Keratinocyte (primary cell): ENCODE results near the gene OGFOD3. TPM values are rescaled to one million over a fixed set of nuclear protein-coding genes. Genes with fewer than 3 reads are reported as not detected.

Experiments used
- DNase-seq: peaks from one replicate; pipeline ENCODE4 v3.0.0-alpha.2; 2011; ENCODE audit warnings: low read depth, missing footprints, low spot score
- FAIRE-seq: peaks from 2 replicates; lab custom pipeline; 2011; peaks lifted over from hg19 to GRCh38; lab: Jason Lieb, UNC
- H2AFZ ChIP-seq: 2 replicates; pipeline ENCODE4 v1.6.0; 2012; ENCODE audit warnings: low read length, control low read depth, inconsistent platforms; ENCODE audit not compliant: control insufficient read depth
- H3K27ac ChIP-seq: 2 replicates; pipeline ENCODE4 v1.5.1; 2011; ENCODE audit warnings: low read length; ENCODE audit not compliant: control insufficient read depth, insufficient read depth
- H3K27me3 ChIP-seq: 3 replicates; pipeline ENCODE4 v1.6.0; 2011; ENCODE audit warnings: low read length; ENCODE audit not compliant: control insufficient read depth, insufficient read depth; ENCODE audit errors: extremely low read depth
- H3K36me3 ChIP-seq, 2 experiments: 2 replicates in 1 of 2; 3 replicates in 1 of 2; pipeline ENCODE4 v1.5.1; 2011; ENCODE audit warnings: low read length in 2 of 2, mild to moderate bottlenecking in 1 of 2; ENCODE audit not compliant: control insufficient read depth in 2 of 2, insufficient read depth in 2 of 2; ENCODE audit errors: extremely low read depth in 1 of 2
- H3K4me1 ChIP-seq: 3 replicates; pipeline ENCODE4 v1.5.1; 2011; ENCODE audit warnings: low read length; ENCODE audit not compliant: control insufficient read depth, insufficient read depth; ENCODE audit errors: extremely low read depth
- H3K4me2 ChIP-seq: 3 replicates; pipeline ENCODE4 v1.6.0; 2011; ENCODE audit warnings: low read depth, low read length; ENCODE audit not compliant: control insufficient read depth, insufficient read depth; ENCODE audit errors: extremely low read depth
- H3K4me3 ChIP-seq, 3 experiments: fragments of 200-600 bp in 1 of 3; sonication (generic) in 1 of 3; 2 replicates in 2 of 3; 3 replicates in 1 of 3; pipeline ENCODE4 v1.5.1; 2011 to 2016; ENCODE audit warnings: low read length in 3 of 3, mild to moderate bottlenecking in 3 of 3, control low read depth in 2 of 3, inconsistent platforms in 1 of 3, low read depth in 1 of 3, mixed read lengths in 1 of 3, mixed run types in 1 of 3, moderate library complexity in 1 of 3; ENCODE audit not compliant: control insufficient read depth in 2 of 3, insufficient read depth in 2 of 3; ENCODE audit errors: extremely low read depth in 1 of 3
- H3K79me2 ChIP-seq: 2 replicates; pipeline ENCODE4 v1.6.0; 2012; ENCODE audit warnings: low read length; ENCODE audit not compliant: control insufficient read depth, insufficient read depth
- H3K9ac ChIP-seq: 3 replicates; pipeline ENCODE4 v1.6.0; 2011; ENCODE audit warnings: low read length; ENCODE audit not compliant: control insufficient read depth, insufficient read depth; ENCODE audit errors: extremely low read depth
- H3K9me1 ChIP-seq: 3 replicates; pipeline ENCODE4 v1.6.0; 2011; ENCODE audit warnings: low read length; ENCODE audit not compliant: control insufficient read depth, insufficient read depth; ENCODE audit errors: extremely low read depth
- H3K9me3 ChIP-seq: 2 replicates; pipeline ENCODE4 v1.5.1; 2012; ENCODE audit warnings: low read depth, low read length; ENCODE audit not compliant: control insufficient read depth
- H4K20me1 ChIP-seq: 3 replicates; pipeline ENCODE4 v1.6.0; 2011; ENCODE audit warnings: low read length; ENCODE audit not compliant: control insufficient read depth, insufficient read depth; ENCODE audit errors: extremely low read depth
- EZH2 ChIP-seq: IDR thresholded peaks from one replicate; pipeline ENCODE4 v1.6.1; 2012; ENCODE audit warnings: inconsistent platforms, mild to moderate bottlenecking, low read length, moderate library complexity
- dilution Hi-C: fragments of 300-500 bp; cut with MboI; formaldehyde crosslinking; loops from one replicate; pipeline ENCODE4 v1.7.0; 2020; ENCODE audit warnings: low sequenced_read_pairs; ENCODE audit not compliant: extremely low pct_ligation_motif_present
- polyA minus RNA-seq, 3 experiments: library from RNA; depleted of rRNA, polyadenylated mRNA; stranded (reverse); fragments of >200 nt; gene quantifications; 1 replicate in 1 of 3; 2 replicates in 1 of 3; 3 replicates in 1 of 3; pipeline ENCODE4 v1.2.3, GENCODE V29; 2011
- polyA plus RNA-seq, 5 experiments: library from polyadenylated mRNA; depleted of rRNA in 3 of 5; stranded (reverse) in 3 of 5; stranded (forward) in 1 of 5; unstranded in 1 of 5; fragments of >200 nt; gene quantifications; 1 replicate in 1 of 5; 2 replicates in 3 of 5; 3 replicates in 1 of 5; pipeline versions ENCODE4 v1.2.1 to v1.2.3, GENCODE V29; 2011 to 2012; ENCODE audit warnings: missing spikeins in 2 of 5, low read depth in 1 of 5, low replicate concordance in 1 of 5
- TF ChIP-seq, protein P1 (sequence below), 3 experiments: IDR thresholded peaks in 1 of 3; conservative IDR thresholded peaks in 1 of 3; optimal IDR thresholded peaks in 1 of 3; 2 replicates in 2 of 3; 3 replicates in 1 of 3; pipeline versions ENCODE3 to v1.5.1; 2011; ENCODE audit warnings: low read length in 3 of 3, mild to moderate bottlenecking in 3 of 3, moderate library complexity in 2 of 3, control low read depth in 1 of 3, inconsistent platforms in 1 of 3; ENCODE audit not compliant: insufficient read depth in 2 of 3; ENCODE audit errors: extremely low read depth in 1 of 3

Gene OGFOD3
- 10.8 to 21.6 TPM (median 15.3 TPM) in 3 replicates for polyA plus RNA-seq
- 10.0 TPM for polyA plus RNA-seq (2011; ENCODE audit: low read depth)
- polyA plus RNA-seq (2011; cell fraction: cytosol; rRNA removed): 8.8 and 13.7 TPM in 2 replicates
- polyA plus RNA-seq (2011; cell fraction: nucleus; rRNA removed): 15.5 and 18.5 TPM in 2 replicates
- 8.4 and 21.7 TPM in 2 replicates for polyA plus RNA-seq (2012; ENCODE audit: low replicate concordance)
- polyA minus RNA-seq: 18.9 to 30.5 TPM (median 20.1 TPM) in 3 replicates
- polyA minus RNA-seq (2011; cell fraction: cytosol; rRNA and poly(A)+ RNA removed): 21.5 TPM
- 12.5 and 17.1 TPM in 2 replicates for polyA minus RNA-seq (2011; cell fraction: nucleus; rRNA and poly(A)+ RNA removed)

DNA sequence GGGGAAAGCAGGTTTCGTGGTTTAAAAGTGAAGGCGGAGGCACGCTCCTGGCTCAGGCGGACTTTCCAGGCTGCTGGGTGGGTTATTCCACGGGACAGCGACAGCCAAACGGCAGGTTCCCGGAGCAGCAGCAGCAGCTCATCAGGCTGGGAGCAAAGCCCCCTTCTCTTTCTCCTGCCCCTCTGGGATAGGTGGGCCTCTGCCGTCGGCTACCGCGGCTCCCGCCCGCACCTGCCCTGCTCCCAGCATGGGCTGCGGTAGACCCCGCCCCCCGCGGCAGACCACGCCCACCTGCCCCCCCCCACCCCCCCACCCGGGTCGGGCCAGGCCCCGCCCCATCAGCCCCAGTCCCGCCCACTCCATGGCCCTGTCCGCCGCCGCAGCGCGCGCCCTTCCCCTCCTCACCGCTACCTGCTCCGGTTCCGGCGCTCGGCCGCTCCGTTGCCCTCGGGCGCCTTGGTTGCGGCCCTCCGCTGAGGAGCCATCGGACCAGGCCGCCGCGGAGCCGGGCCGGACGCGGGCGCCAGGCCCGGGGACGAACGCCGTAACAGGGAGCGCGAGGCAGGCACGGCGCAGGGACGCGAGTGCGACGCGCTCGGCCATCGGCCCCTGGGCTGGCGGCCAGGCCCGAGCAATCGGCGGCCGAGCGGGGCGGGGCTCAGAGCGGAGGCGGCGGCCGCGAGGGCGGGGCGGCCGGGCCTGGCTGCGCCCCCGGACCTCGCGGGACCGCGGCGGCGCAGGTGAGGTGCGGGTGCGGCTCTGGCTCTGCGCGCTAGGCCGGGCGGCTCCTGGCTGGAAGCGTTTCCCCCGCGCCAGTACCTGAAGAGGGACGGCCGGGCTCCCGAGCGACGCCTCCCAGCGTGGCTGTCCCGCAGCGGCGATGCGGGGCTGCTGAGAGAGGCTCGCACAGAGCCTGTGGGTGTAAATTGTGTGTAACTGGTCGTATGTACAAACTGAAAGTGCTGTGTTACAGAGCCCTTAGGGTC, at the start of gene OGFOD3, which contains the start of gene HEXD:
OGFOD3 (minus strand) TSS at position 586 of the 986 bp plus-strand sequence; CDS start at position 485, 101 bp downstream.
HEXD (plus strand) TSS at position 347 of the 986 bp plus-strand sequence. CDS start 1,453 bp downstream, outside the sequence.
- no peaks in the 10 kb centered on the region for H3K27me3 ChIP-seq
- H4K20me1 ChIP-seq: peaks cover 9% of the 10 kb centered on the region
- peaks cover 0 to under 1% of the 10 kb centered on the region in 2 experiments for H3K36me3 ChIP-seq
- H3K9ac ChIP-seq: peak within 1 kb of the TSS; percentile 90
- DNase-seq (no peak), FAIRE-seq (no peak)
- peaks cover 16% of the 10 kb centered on the region for H3K4me1 ChIP-seq
- peaks cover 2% of the 10 kb centered on the region for H3K9me3 ChIP-seq
- H3K27ac ChIP-seq: peak within 1 kb of the TSS; percentile 78
- no peaks in the 10 kb centered on the region for H3K9me1 ChIP-seq
- H3K4me2 ChIP-seq: peak within 1 kb of the TSS; percentile 99
- peak within 1 kb of the TSS; percentile 95 for H2AFZ ChIP-seq
- peaks cover 4% of the 10 kb centered on the region for H3K79me2 ChIP-seq
- dilution Hi-C loops: no loop called here
- peak within 1 kb of the TSS; percentile 66 to 92 (median 91) for H3K4me3 ChIP-seq
- TF ChIP-seq EZH2: no peak
- TF ChIP-seq, protein P1, sequence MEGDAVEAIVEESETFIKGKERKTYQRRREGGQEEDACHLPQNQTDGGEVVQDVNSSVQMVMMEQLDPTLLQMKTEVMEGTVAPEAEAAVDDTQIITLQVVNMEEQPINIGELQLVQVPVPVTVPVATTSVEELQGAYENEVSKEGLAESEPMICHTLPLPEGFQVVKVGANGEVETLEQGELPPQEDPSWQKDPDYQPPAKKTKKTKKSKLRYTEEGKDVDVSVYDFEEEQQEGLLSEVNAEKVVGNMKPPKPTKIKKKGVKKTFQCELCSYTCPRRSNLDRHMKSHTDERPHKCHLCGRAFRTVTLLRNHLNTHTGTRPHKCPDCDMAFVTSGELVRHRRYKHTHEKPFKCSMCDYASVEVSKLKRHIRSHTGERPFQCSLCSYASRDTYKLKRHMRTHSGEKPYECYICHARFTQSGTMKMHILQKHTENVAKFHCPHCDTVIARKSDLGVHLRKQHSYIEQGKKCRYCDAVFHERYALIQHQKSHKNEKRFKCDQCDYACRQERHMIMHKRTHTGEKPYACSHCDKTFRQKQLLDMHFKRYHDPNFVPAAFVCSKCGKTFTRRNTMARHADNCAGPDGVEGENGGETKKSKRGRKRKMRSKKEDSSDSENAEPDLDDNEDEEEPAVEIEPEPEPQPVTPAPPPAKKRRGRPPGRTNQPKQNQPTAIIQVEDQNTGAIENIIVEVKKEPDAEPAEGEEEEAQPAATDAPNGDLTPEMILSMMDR (optimal IDR thresholded peaks at IDR 0.05 in 1 of 3, IDR thresholded peaks at IDR 0.05 in 1 of 3, conservative IDR thresholded peaks at IDR 0.05 in 1 of 3; ENCODE audit: extremely low read depth in 1 of 3, insufficient read depth in 2 of 3, low read length in 3 of 3): no peak

DNA sequence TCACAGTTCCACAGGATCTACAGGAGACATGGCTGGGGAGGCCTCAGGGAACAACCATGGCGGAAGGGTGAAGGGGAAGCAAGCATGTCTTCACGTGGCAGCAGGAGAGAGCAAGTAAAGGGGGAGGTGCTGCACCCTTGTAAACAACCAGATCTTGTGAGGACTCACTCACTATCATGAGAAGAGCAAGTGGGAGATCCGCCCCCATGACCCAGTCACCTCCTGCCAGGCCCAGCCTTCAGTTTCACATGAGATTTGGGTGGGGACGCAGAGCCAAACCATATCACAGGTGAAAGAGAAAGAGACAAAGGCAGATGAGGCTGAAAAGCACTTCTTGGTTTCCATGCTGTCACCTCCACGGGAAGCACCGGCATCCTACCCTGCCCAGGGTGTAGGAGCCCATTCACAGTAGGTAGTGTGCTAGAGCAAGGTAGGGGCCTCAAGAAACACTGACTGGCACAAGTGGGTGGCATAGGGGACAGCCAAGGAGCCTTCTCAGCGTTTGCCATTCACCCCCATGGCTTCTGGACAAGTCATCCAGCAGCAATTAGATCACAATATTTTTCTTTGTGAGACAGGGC, 46.7 kb upstream of the OGFOD3 start:
- DNase-seq (no peak), FAIRE-seq (no peak)
- H3K79me2 ChIP-seq: no peaks in the 10 kb centered on the region
- H2AFZ ChIP-seq: no peak overlapping the region
- TF ChIP-seq EZH2: no peak
- TF ChIP-seq, protein P1 (optimal IDR thresholded peaks at IDR 0.05 in 1 of 3, IDR thresholded peaks at IDR 0.05 in 1 of 3, conservative IDR thresholded peaks at IDR 0.05 in 1 of 3; ENCODE audit: extremely low read depth in 1 of 3, insufficient read depth in 2 of 3, low read length in 3 of 3): no peak
- no peaks in the 10 kb centered on the region for H3K4me1 ChIP-seq
- H3K27ac ChIP-seq: no peak overlapping the region
- no peaks in the 10 kb centered on the region for H3K27me3 ChIP-seq
- no peaks in the 10 kb centered on the region for H3K9me1 ChIP-seq
- dilution Hi-C loops: no loop called here
- H3K36me3 ChIP-seq: peaks cover 12 to 16% of the 10 kb centered on the region in 2 experiments
- no peak overlapping the region for H3K4me3 ChIP-seq
- no peaks in the 10 kb centered on the region for H3K9me3 ChIP-seq
- no peak overlapping the region for H3K9ac ChIP-seq
- H3K4me2 ChIP-seq: no peak overlapping the region
- no peaks in the 10 kb centered on the region for H4K20me1 ChIP-seq
